NCI-H146 (cell line): ENCODE results near the gene PI16.
"Not testable (repeated sequence)": the region's sequence is repeated elsewhere in the genome, so short reads cannot be mapped to it uniquely, and the experiment has no call there.

Experiments
- DNase-seq: peaks from one replicate; lab custom pipeline; 2025; lab: John Stamatoyannopoulos, UW

Gene PI16

DNA sequence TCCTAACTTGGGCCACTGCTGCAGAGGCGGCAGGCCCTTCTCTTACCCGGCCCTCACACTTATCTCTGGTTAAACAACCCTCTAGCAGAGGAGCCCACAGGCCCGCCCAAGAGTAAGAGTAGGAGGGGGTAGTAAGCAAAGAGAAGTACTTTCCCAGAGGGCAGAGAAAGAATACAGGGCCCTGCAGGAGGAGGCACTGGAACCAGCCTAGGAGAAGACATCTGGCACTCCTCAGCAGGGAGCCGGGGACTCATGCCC lies 21.4 kb downstream of the PI16 start:
- no peak for DNase-seq

DNA sequence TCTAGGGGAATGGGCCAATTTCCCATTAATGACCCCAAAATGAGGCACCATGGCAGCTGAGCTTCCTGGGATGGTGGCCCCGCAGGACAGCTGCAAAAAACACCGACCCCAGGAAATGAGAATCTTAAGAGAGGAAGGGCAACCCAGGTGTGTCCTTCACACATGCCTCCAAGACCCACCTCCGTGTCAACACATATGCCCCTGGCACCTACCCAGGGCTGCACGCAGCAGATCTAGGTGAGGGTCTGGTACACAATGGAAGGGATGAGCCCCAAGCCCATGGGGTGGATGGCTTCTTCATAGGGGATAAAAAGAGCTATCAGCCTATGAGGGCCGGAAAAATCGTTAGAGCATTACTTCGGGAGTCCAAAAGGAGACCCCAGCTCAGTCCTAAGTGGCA lies 22.0 kb downstream of the PI16 start:
- no peak for DNase-seq

GRCh38 chr6:36976931-36977330 lies 22.4 kb downstream of the PI16 start:
- DNase-seq = no peak

GRCh38 chr6:36977470-36977941 lies 23.0 kb downstream of the PI16 start:
- DNase-seq = no peak

DNA sequence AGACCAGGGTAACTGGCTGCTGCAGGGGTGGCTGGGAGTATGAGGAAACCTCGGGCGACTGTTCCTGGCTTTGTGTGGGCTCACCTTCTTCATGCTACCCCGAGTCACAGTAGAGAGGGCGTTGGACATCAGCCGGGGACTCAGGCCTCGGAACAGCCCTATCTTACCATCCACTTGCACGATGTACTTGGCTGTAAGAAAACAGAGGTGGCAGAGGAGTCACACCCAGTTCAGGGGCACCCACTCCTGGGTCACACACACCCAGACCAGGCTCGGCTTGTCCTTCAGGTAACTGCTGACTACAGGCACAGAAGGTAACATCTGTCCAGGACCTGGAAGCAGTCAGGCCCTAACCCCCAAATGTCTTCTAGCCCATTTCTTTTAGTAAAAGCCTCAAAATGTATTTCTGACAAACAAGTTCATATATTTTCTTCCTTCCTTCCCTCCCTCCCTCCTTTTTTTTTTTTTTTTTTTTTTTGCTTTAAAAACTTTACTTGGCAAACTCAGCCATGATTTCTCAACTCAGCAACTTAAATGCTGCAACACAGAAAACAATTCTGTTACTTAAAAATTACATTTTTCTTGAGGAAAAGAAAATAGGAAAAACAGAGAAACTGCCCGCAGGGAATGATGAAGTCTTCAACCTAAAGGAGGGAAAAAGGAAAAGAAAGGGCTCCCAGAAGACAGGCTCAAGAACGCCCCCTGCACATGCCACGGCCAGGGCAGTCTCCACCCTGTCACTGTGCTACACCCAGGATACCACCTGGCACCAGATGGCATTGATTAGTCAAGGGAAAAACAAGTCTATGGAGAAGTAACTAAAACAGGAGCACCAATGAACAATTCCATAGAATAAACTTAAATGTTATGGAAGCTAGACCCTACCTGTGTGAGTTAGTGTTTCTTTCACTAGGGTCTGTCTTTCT lies 24.1 kb downstream of the PI16 start:
- no peak for DNase-seq

DNA sequence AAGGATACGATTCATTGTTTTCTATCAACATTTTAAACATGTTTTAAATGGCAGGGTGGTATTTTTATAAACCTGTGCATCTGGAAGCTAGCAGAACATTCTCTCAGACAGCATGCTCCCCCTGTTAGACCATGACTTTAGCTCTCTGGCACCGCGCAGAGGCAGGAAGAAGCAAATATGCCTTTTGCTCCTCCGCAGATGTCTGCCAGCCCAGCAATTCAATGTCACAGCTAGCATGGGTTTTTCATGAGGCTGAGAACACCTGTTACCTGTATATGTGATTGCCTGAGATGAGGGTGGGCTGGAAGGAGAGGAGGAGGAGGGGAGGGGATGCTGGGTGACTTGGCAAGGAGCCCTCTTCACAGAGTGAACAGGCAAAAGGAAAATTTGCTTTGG lies 24.8 kb downstream of the PI16 start:
- peak; percentile 18 for DNase-seq

- no peak for DNase-seq
Observed at GRCh38 chr6:36980129-36980528, 25.6 kb downstream of the PI16 start.

- DNase-seq = no peak
Observed at GRCh38 chr6:36980876-36981619, 26.5 kb downstream of the PI16 start.

DNA sequence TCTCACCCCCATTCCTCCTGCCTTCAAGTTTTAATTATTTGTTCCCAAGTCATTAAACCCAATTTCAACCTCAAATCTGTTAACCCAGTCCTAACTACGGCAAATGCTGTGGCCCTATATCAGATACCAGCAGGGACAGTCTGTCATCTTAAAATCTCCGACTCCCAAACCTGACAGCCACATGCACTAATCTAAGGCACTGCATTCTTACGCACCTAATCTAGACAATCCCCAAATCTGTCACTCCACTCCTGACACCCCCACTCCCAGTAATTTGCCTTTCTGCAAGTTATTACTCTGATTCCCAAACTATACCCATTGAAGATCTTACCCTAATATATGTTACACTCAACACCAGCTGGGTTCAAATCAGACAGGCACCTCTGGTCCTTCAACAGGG lies 29.0 kb downstream of the PI16 start:
- no peak for DNase-seq

DNA sequence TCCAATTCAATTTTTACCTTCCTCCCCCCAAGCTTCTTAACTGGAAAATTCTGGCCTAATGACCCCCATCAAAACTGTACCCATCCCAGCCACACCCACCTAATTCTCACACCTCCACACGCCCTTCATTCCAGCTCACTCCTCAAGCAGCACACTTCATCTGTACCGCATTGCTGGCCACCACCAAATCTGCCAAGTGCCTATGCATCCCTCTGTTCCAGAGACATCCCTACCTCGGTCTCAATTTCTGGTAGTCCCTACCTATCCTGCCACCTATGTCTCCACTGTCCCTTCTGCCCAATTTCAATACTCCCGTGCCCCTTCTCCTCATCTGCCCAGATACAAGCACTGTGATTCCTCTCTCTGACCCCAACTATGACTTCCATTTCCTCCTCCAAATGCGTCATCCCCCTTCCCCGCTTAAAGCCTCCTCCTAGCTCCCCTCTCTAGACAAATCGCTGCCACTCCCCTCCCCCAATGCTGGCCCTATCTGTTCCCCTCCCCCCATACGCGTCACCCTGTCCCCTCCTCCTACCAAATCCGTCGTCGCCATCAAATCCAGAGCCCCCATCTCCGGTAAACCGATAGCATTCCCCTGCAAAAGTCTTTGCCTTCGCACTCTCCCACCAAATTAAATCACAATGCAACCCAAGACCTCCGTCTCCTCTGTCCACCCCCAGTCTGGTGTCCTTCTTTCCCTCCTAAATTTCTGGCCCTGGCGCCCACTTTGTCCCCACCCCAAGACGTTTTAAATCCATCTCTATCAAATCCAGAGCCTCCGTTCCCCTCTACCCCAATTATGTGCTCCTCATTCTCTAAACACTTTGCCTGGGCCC lies 30.3 kb downstream of the PI16 start:
- DNase-seq = peak; percentile 27

GRCh38 chr6:36985417-36985807 lies 30.9 kb downstream of the PI16 start:
- DNase-seq = no peak

DNA sequence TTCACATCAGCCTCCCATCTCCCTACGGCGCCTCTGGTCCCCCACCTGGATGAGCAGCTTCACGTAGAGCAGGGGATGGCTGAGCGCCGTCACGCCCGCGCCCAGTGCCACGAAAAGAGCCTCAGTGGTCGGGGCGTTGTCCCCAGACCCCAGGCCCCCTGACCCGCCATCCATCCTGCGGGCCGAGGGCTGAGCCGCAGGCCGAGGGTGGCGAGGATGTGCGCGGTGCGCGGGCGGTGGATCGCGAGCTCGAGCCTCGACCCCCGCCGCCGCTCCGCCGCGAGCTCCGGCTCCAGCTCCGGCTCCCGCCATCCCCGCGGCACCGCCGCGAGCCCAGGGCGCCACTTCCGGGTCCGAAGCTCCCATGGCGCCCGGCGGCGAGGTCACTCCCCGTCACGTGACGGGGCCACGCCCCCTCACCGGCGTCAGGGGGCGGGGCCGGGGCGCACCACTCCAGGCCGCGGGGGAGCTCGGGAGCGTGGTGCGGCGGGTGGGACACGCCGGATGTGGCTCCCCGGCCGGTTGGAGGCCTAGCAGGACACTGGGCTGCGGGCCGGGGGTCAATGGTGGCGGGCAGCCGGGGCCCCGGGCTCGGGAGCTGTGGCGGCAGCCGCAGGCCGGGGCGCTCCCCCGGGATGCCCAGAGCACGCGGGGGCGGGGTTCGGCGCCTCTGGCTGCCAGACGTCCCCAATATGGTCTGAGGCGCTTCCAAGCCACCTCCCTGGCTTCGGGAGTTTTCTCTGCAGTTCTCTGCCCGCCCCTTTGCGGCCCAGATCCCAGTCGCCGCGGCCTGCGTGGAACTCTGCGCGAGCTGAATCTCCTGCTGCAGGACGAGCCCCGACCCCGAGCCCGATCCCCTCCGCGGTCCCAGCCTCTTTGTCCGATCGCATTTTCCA lies 31.5 kb downstream of the PI16 start, which contains the start of gene MTCH1:
Gene MTCH1, minus strand, starts transcription at position 389 of the 896 bp plus-strand sequence. Its CDS starts 23 bp downstream, at position 366.
- DNase-seq = peak; percentile 87

- no peak for DNase-seq
Observed at GRCh38 chr6:36986704-36987047, 32.1 kb downstream of the PI16 start.

- no peak for DNase-seq
Observed at GRCh38 chr6:36989264-36989663, 34.7 kb downstream of the PI16 start.

GRCh38 chr6:36990401-36990800 lies 35.9 kb downstream of the PI16 start:
- DNase-seq = not testable (repeated sequence)

DNA sequence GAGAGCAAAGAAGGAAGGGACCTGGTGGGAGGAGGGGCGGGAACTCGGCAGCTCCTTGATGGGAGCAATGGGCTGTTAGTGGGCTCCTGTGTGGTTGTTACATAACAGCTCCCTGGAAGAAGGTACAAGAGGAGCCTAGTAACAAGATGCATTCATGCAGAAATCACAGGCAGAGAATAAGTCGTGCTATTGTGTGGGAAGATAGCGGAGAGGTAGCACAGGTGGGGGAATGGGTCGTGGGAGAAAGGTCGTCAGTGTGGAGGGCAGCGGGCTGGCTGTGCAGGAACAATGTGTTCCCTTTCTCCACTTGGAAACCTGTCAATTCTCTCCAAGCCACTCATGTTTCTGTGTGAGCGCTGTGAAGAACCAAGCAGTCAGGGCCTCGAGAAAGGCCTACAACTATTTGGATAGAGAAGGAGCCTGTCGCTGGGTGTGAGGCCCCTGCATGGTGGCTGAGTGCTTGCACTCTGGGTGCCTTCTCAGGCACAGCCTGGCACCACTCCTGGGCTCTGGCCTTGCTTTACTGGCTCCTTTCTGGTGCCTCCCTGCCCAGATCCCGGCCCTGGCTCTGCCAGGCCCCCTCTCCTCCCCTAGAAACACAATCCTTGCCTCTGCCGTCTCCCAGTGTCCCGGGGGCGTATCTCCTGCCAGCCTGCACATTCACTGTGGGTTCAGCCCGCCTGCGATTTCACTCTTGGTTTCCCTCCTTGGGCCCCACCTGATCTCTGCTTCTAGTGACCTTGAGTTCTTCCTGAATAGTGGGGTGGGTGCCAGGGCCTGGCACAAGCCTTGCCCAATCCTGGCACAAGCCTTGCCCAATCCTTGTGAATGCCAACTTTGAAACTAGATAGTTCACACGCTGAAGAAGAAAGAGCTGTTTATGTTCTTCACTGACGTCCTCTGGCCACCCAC lies 43.5 kb downstream of the PI16 start:
- DNase-seq = no peak

- DNase-seq = no peak
Observed at GRCh38 chr6:36998723-36999038, 44.1 kb downstream of the PI16 start.

DNA sequence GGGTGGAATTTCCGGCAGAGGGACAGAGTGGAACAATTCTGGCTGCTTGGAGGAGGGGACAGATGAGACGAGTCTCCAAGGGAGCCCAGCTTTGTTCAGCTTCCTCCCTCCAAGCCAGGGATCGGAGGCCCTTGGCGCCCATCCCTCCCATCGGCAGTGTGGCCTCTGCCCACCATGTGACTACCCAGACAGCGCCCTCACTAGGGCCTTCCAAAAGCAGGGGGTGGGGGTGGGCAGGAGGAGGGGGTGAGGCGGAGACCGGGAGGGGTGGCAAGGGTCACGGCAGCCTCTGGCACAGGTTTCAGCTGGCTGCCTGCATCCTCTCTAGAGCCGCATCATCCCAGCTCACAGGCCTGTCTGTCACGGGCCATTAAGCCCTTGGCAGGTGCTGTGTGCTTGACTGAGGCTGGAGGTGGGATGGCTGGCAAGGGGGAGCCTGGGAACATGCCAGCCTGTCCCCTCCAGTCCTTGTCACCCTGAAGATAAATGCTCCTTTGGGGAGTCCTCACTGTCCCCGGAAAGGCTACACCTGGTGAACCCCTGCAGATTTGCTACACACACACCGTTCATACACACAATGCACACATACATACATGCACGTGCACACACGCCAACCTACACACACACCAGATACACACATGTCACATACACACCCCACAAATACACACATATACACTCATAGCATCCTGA lies 44.7 kb downstream of the PI16 start:
- DNase-seq = no peak

DNA sequence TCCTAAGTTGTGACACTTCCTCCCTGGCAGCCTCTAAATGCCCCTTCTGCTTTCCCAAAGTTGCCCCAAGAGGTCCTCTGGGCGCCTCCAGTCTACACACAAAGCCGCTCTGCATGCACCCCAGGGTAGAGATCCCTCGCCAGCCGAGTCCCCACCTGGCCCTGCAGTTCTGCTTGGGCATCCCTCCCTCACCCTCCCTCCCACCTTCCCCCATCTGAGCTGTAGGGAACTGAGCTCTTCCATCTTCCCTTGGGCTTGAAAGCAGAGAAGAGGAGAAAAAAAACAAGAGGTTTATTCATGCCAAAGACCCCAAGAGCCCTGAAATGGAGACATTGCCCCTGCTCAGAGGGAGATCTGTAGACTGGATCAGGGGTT lies 45.2 kb downstream of the PI16 start:
- no peak for DNase-seq
